GM18858 (cell line): ENCODE results near the gene BAG1.
A peak's percentile ranks its signal among the peaks of the same experiment; 100 is the strongest.

ENCODE experiments used
- ATAC-seq: cut with Tn5 transposase; IDR thresholded peaks from one replicate; pipeline ENCODE4 v1.9.1; 2021; ENCODE audit not compliant: unreplicated experiment

BAG1 gene

DNA sequence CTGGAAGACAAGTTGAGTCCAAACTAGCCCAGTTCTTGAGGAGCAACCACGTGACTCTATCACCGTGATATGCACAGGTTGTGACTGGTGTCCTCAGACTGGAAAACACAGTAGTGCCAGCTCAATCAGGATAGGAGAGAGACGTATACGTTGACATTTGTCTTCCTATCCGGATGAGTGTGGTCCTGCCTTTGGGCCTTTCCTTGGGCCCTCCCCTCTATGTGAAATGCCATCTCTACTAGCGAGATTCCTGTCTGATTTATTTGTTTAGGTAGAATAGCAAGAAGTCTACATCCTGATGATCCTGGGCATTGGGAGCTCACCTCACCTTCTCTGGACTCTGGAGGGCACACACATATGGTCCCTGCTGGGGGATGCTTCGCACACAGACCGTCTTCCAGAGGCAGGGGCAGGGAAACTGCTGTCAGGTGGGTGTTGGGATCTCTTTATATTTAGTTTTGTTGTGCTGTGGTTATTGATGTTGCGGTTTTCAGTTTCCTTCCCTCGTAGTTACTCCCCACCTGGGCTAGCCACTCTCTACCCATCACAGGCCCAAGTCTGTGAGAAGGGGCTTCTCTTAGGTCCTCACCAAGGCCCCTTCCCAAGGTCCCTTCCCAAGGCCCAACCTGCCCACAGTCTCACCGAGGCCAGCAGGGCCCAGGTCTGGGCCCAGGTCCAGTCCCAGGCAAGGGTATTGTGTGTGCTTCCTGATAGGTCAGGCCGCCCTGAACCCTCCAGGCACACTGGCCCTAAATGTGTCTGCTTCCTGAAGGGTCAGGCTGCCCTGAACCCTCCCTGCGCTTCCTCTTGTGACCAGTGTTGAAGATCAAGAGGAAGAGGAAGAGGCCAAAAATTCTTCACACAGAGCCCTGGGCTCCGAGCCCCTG lies 43.6 kb downstream of the BAG1 start:
- ATAC-seq = no peak

- ATAC-seq = no peak
Measured at GRCh38 chr9:33211695-33212393, 52.7 kb downstream of the BAG1 start.

GRCh38 chr9:33210006-33210715 lies 54.3 kb downstream of the BAG1 start:
- no peak for ATAC-seq

GRCh38 chr9:33209394-33209793 lies 55.1 kb downstream of the BAG1 start:
- ATAC-seq = no peak

DNA sequence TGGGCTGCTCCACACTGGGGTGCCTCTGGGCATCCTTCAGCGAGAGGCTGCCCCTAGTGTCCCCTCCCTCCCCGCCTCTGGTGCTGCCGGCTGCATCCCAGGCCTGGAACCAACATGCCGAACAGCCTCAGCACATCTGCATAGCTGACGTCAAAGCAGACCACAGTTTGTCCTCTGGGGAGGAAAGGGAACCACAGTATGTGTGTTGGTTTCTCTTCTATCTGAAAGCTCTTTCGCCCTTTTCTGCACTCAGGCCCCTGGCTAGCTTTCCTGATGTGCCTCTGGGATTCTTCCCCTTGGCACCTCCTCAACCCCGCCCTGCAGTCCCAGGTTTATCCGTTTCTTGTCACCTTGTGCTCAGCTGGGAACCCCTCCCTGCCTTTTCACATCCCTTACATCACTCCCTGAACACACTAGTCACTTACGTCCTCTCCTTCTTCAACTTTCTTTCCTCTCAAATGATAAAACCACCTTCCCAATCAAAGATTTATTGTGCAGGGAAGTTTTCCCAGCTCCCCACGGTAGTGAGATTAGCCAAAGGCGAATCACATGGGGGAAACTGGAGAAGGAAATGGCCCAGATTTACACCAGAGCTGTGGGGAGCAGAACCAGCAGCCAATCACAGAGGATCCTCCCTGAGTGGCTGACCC lies 61.8 kb downstream of the BAG1 start:
- peak; percentile 99 for ATAC-seq
